SK-N-MC (cell line): Measurements from ENCODE around the gene KCNT2.

Source experiments
- EZH2 ChIP-seq: fragments of 200-600 bp; sonication (generic); IDR thresholded peaks from one replicate; pipeline ENCODE4 v1.6.1; 2017; ENCODE audit warnings: antibody characterized with exemption
- FOXP2 ChIP-seq: optimal IDR thresholded peaks from 2 replicates; pipeline ENCODE3; 2011; ENCODE audit warnings: mild to moderate bottlenecking, moderate library complexity; ENCODE audit not compliant: insufficient read depth; ENCODE audit errors: extremely low read length, control extremely low read depth
- POLR2AphosphoS5 ChIP-seq: IDR thresholded peaks from 2 replicates; pipeline ENCODE4 v1.6.1; 2012; ENCODE audit warnings: mild to moderate bottlenecking, low read depth, low read length, borderline replicate concordance

GRCh38 chr1:196207612-196208217 is 400.5 kb downstream of the KCNT2 start:
- TF ChIP-seq EZH2 (no peak), POLR2AphosphoS5 (no peak), FOXP2 (no peak)
